ENCODE results near the gene WHRN.

GRCh38 chr9:114383521-114384231, 121.6 kb downstream of the WHRN start:
- TF ChIP-seq CTCF (conservative IDR thresholded peaks at IDR 0.05) = no peak
- no peak for TF ChIP-seq EZH2 (IDR thresholded peaks at IDR 0.05; ENCODE audit: low read depth)

Data from PC-9 (cell line).